DMS153 (cell line): ENCODE results near the gene CCDC185.

Experiments used
- DNase-seq: peaks from one replicate; lab custom pipeline; 2025; lab: John Stamatoyannopoulos, UW

CCDC185 gene

DNA sequence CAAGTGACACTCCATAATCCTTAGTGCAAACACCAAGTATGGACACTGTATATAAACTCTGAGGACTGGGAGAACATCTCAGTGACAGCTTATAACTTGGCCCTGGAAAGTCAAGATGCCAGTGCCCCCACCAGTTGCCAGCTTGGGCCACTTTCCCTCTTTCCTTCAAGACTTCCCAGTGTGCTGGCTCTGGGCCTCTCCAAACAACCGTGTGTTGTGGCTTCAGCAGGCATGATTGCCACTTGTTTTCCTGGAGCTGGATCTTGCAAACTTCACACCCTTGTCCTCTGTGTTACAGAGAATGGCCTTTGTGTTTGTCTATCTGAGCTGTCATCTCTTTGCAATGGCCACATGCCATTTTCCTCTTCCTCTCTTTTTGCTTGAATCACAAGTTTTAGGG, 37.0 kb downstream of the CCDC185 start:
- DNase-seq: no peak

DNA sequence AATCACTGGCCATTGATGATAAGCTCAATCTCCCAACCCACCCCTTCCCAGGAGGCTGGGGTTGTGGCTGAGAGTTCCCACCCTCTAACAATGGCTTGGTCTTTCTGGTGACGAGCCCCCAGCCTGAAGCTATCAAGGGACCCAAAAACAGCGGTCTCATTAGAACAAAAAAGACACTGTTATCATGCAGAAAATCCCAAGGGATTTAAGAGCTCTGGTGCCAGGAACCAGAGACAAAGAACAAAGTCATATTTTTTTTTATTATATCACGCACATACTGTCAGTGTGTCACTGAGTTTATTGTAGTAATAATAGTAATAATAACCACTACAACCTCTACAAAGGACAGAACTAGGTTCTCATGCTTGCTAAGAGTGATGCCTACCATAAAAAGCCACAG, 43.9 kb downstream of the CCDC185 start:
- no peak for DNase-seq

DNA sequence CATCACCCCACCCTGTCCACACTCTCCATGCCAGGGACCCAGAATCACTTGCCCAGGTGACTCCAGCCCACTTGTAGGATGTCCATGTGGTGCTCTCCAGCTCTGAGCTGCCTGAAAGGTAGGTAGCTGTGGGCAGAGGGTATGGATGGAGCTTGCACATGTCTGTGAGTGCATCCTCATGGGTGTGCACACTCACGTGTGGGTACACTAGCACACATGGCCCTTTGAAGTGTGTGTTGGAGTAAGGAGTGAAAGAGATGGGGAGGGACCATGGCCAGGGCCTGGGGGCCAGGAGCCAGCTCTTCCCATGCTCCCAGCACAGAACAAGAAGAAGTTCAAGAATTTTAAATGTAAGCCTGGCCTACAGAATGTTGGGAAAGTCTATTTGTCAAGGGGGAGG, 50.2 kb downstream of the CCDC185 start:
- DNase-seq: no peak

DNA sequence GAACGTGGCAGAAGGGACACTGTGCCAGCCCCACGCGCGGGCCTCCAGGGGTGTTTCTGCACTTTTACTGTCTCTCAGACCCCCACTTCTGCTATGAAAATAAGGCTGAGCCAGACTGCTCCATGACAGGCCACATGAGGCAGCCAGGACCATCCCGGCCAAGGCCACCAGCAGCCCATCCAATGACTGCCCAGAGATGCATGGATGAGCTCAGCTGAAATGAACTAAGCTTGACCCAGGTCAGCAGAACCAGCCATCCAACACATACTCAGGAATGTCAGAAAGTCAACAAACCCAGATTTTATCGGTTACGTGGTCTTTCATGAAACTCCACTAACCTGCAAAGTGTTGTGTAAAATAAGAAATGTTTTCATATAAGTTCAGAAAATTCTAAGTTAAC, 51.2 kb downstream of the CCDC185 start:
- no peak for DNase-seq
